ENCODE data around the gene TMEM87B.
A peak's percentile ranks its signal among the peaks of the same experiment; 100 is the strongest.
"Not testable (repeated sequence)": the region's sequence is repeated elsewhere in the genome, so short reads cannot be mapped to it uniquely, and the experiment has no call there.

Gene TMEM87B

GRCh38 chr2:112073875-112074274, 18.8 kb downstream of the TMEM87B start:
- DNase-seq (ENCODE audit: low spot score) = no peak

GRCh38 chr2:112074506-112074905, 19.4 kb downstream of the TMEM87B start:
- DNase-seq (ENCODE audit: low spot score) = no peak

- DNase-seq (ENCODE audit: low spot score) = no peak
Measured at GRCh38 chr2:112075490-112076260, 20.6 kb downstream of the TMEM87B start.

GRCh38 chr2:112077814-112078213, 22.7 kb downstream of the TMEM87B start:
- DNase-seq (ENCODE audit: low spot score) = no peak

GRCh38 chr2:112081262-112081661, 26.2 kb downstream of the TMEM87B start:
- DNase-seq (ENCODE audit: low spot score) = no peak

- no peak for DNase-seq (ENCODE audit: low spot score)
Measured at GRCh38 chr2:112084689-112085374, 29.8 kb downstream of the TMEM87B start.

- no peak for DNase-seq (ENCODE audit: low spot score)
Measured at GRCh38 chr2:112085375-112085730, 30.3 kb downstream of the TMEM87B start.

GRCh38 chr2:112085916-112086669, 31.0 kb downstream of the TMEM87B start:
- DNase-seq (ENCODE audit: low spot score) = no peak

- DNase-seq (ENCODE audit: low spot score) = no peak
Measured at GRCh38 chr2:112087346-112088020, 32.4 kb downstream of the TMEM87B start.

- no peak for DNase-seq (ENCODE audit: low spot score)
Measured at GRCh38 chr2:112089375-112089774, 34.3 kb downstream of the TMEM87B start.

- DNase-seq (ENCODE audit: low spot score) = no peak
Measured at GRCh38 chr2:112092286-112093041, 37.4 kb downstream of the TMEM87B start.

- no peak for DNase-seq (ENCODE audit: low spot score)
Measured at GRCh38 chr2:112093216-112093615, 38.1 kb downstream of the TMEM87B start.

GRCh38 chr2:112095681-112096080, 40.6 kb downstream of the TMEM87B start:
- DNase-seq (ENCODE audit: low spot score) = no peak

- no peak for DNase-seq (ENCODE audit: low spot score)
Measured at GRCh38 chr2:112096098-112096497, 41.0 kb downstream of the TMEM87B start.

GRCh38 chr2:112108178-112108832, 53.2 kb downstream of the TMEM87B start:
- DNase-seq (ENCODE audit: low spot score) = no peak

GRCh38 chr2:112109278-112109677, 54.2 kb downstream of the TMEM87B start:
- no peak for DNase-seq (ENCODE audit: low spot score)

- DNase-seq (ENCODE audit: low spot score) = no peak
Measured at GRCh38 chr2:112110966-112111365, 55.9 kb downstream of the TMEM87B start.

GRCh38 chr2:112113354-112113753, 58.3 kb downstream of the TMEM87B start:
- DNase-seq (ENCODE audit: low spot score) = not testable (repeated sequence)

GRCh38 chr2:112118148-112118547, 63.1 kb downstream of the TMEM87B start:
- no peak for DNase-seq (ENCODE audit: low spot score)

- peak; percentile 64 for DNase-seq (ENCODE audit: low spot score)
Measured at GRCh38 chr2:112121682-112122254, 66.7 kb downstream of the TMEM87B start.

- no peak for DNase-seq (ENCODE audit: low spot score)
Measured at GRCh38 chr2:112129060-112129459, 74.0 kb downstream of the TMEM87B start.

Measured in cerebellar cortex (tissue), 1 donor.